GM19099 (cell line): ENCODE measurements around the gene RAPGEF1.

ENCODE experiments used
- POLR2A ChIP-seq: IDR thresholded peaks from 3 replicates; pipeline ENCODE4 v1.6.1; 2011; ENCODE audit warnings: low read depth; ENCODE audit not compliant: insufficient read length; ENCODE audit errors: extremely low read depth

The RAPGEF1 gene

DNA sequence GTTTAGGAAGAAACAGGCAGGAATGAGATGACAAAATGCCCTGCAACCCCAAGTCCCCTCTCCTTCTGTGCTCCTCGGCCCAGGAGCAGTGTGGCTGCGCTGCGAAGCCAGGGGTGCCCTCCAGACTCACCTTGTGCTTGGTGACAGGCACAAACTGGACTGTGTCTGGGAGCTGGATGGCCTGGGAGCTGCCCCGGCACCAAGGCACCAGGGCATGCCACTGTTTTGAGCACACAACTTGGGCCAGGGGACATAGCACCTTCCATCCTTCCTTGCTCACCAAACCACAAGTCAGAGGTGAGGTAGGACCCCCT is 143.5 kb downstream of the RAPGEF1 start:
- no peak for TF ChIP-seq POLR2A

GRCh38 chr9:131595696-131596429 is 144.0 kb downstream of the RAPGEF1 start:
- no peak for TF ChIP-seq POLR2A

DNA sequence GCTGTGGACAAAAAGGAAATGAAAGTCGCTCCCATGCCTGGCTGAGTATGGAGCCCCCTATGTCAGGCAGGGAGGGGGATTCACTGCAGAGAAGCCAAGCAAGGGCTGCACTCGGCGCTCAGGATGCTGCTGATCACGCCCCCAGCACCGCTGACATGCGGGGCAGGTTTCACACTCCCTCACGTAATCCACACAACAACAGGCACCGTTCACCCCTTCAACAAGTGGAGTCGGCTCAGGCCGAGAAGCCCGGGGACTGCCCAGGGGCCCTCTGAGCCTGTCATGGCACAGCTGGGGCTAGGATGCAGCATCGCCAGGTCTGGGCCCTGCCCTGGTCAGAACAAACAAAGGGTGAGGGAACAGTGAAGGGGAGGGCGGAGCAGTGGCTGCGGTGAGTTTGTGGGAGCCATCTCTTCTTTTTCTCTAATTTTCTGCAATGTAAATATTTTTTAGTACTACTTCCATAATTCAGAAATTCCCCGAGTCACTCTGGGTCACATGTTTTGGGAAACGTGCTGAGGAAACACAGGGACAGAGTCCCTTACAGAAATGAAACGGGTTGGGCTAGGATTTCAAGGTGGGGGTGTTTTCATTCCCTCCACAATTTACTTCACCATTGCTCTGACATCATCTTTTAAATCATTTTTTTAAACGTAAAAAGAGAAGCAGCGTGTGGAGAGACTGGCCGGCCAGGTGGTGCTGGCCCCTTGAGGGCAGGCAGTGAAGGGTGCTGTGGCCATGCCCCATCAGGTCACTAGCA is 144.8 kb downstream of the RAPGEF1 start:
- TF ChIP-seq POLR2A: no peak

DNA sequence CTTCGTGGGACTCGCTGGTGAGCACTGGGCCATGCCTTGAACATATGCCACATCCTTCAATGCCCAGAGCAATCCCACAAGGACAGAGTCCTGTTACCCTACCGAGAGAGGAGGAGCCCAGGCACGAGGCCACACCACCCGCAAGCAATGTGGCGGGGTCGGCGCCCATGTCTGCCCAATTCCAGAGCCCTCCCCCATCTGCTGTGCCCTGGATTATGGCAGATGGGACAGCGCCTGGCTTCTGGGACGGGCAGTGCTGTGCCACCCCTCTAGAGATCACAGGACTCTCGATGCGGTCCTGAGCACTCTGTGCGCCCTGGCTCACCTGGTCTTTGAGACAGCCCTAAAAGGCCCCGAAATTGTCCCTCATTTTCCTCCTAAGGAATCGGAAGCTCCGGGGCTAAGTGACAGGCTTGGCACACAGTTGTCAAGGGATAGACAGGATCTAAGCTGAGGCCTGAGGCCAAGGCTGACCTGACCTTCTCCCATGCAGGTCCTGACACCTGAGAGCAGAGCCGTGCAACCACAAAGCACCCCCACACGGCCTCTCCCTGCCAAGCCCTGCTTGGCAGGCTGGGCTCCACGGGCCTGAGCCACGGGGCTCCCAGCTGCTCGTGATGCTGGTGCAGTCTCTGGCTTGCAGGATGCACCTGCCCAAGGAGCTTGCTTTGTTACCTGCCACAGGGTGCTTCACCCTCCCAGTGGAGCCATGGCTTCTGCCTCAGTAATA is 145.8 kb downstream of the RAPGEF1 start:
- TF ChIP-seq POLR2A: no peak

DNA sequence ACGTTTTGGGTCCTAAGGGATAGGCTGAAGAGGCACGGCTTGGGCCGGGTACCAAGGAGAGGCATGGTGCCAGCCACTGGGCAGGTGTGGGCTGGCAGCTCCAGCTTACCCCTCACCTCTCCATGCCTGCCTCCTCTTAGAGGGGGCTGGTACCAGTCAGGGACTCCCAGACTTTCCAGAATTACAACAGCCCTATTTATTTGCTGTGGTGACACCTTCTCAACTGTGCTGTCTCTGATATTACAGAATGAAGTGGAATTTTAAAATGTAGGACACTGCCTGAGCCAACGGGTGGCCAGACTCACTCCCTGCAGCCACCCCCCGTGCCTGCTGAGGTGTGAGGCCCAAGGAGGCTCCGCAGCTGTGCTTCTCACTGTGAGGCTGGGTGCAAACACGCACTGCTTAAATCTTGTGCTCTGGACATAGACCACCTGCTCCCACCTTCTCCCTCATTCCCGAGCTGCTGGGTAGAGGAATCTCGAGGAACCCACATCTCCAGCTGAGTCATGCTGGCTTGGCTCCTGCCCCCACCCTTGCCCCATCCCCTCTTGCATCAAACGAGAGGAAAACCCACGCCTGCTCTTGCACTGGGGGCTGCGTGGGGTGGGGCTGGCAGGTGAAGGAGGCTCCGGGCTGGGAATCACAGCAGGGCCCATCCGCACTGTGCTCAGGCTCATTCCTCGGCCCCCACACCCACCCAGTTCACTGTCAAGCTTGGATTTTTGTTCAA is 146.6 kb downstream of the RAPGEF1 start:
- TF ChIP-seq POLR2A: no peak

GRCh38 chr9:131591845-131592208 is 148.0 kb downstream of the RAPGEF1 start:
- no peak for TF ChIP-seq POLR2A

DNA sequence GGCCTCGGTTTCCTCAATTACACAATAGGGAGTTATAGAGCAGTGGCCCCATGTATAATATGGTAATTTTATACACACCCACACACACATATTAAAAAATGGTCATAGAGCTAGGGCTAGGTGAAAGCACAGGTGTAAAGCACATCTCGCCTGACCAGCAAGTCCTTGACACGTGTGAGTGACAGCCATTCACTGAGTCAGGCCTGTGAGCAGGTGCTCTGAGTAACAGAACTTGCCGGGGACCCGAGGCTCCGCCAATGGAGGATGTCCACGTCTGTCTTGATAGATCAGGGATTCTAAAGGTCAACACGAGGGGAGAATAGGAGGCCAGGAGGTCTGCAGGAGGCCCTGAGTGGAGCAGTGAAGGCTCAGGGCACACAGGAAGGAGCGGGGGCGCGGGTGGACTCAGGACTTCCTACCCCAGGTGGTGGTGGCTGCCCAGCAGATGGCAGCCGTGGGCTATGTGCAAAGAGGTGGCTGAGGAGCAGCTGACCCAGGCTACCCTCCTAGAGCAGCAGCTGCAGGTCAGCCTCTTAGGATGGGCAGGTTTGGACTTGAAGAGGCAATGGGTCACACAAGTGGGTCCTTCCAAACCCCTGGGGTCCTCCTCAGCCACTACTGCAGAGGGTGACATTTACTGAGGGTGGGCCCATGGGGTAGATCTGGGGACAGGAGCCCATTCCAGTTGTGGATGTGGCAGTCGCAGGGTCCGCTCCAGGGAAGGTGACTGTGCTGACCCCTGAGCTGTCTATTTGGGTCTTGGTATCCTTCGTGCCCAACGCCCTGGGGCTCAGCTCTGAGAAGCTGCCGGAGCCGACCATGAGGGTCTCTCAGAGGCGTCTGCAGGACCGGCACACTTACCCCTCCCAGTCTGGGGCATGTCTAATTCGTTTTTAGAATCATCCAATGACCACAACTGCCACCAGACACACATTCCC is 148.7 kb downstream of the RAPGEF1 start:
- no peak for TF ChIP-seq POLR2A

DNA sequence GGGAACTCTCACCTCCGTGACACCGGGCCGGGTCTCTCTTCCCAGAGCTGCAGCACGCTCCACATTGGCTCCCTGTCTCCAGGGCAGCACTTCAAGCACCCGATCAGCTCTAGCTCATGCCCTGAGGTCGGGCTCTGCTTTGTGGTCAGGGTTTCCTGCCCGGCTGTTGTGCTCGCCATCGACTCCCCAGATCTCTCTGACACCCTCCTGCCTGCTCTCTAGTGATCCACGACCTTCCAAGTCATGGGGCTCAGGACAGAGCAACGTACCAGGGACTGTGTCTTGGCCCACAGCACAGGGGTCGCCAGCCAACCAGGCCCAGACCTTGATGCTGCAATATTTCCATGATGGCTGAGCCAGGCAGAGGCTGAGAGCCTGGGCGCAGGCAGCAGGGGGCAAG is 149.4 kb downstream of the RAPGEF1 start:
- TF ChIP-seq POLR2A: no peak

DNA sequence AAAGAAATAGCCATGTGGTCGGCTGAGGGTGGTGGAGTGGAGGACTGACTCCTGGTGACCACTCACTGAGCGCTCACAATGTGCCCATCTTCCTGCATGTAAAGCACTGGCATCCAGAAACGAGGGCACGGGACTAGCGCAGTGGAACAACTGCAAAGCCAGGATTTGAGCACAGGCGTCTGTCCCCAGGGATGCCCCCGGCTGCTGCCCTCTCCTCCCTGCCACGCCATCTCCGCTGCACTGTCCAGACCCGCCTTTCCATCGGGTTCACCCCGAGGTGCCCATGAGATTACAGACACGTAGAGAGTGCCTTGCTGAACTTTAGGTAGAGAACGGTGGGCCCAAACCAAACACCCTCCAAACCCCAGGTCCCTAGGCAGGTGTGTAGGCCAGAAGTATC is 149.9 kb downstream of the RAPGEF1 start:
- TF ChIP-seq POLR2A: no peak

DNA sequence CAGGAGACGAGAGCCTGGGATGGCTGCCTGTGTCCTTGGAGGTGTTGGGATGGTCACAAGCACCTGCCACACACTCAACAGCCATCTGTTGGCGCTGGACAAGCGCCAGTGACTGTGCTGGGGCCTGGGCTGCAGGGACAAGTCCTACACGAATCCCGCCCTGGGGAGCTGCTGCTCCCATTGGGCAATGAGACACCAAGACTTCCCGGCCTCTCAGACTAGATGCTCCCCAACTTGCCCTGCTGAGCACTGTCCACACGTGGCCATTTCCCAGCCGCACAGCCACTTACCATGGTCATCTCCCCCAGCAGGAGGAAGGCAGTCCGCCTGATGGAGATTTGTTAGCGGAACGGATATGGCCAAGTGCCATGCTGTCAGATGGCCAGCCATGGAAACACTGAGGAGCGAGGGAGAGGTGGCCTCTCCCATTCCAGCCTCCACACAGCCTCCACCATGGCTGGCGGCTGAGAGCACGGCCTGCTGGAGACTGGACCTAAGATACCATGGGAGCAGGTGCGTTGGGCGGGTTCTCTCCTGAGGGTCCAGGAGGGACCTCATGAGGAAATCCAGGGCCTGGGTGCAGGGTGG is 150.7 kb downstream of the RAPGEF1 start:
- TF ChIP-seq POLR2A: no peak

GRCh38 chr9:131588396-131588795 is 151.5 kb downstream of the RAPGEF1 start:
- no peak for TF ChIP-seq POLR2A

DNA sequence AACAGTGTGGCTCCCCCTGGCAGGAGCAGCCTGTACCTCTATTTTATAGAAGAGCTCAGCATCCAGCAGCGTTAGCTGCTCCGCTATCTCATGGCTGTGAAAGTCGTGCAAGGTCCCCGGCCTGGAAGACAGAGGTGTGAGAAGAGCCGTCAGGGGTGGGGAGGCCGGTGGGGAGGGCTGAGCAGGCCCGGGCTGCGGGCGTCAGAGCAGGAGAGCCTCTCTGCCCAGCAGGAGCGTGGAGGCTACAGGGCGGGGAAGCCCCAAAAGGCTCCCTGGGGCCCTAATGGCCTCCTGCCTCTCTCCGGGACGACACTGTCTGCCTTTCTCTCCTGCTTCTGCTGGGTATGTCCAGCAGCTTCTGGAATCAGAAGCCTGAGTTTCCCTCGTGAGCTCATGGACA is 152.0 kb downstream of the RAPGEF1 start:
- TF ChIP-seq POLR2A: no peak

- no peak for TF ChIP-seq POLR2A
Measured at GRCh38 chr9:131587331-131587730, 152.5 kb downstream of the RAPGEF1 start.

- no peak for TF ChIP-seq POLR2A
Measured at GRCh38 chr9:131585375-131585774, 154.5 kb downstream of the RAPGEF1 start.

DNA sequence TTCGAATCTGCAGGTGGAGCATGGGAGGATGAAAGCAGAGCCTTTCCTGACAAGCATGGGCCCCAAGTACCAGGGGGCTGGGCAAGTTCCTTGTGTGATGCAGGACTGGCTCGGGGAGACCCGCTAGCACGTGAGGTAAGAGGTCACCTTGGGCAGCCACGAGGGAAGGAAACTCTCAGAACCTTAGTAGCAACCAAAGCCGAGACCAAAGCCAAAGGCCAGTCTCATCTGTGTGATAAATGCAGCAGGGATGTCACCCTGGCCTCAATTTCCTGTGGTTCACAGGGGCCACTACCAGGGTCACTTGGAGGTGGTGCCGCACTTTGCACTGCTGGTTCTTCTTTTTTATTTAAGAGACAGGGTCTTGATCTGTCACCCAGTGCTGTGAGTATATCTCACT is 155.0 kb downstream of the RAPGEF1 start:
- TF ChIP-seq POLR2A: no peak
